ENCODE data around the gene TBC1D19.

- TF ChIP-seq CTCF (IDR thresholded peaks at IDR 0.05; ENCODE audit: insufficient read depth, low read length) (no peak), POLR2AphosphoS5 (IDR thresholded peaks at IDR 0.05; ENCODE audit: low read depth) (no peak), REST (IDR thresholded peaks at IDR 0.05; ENCODE audit: insufficient replicate concordance, low read depth) (no peak), GABPA (IDR thresholded peaks at IDR 0.05; ENCODE audit: low read depth) (no peak)
Observed at GRCh38 chr4:26763063-26763462, 179.2 kb downstream of the TBC1D19 start.
